CD4-positive, alpha-beta T cell treated with Interleukin-17A for 4 hours (primary cell): ENCODE data around the gene IMPA2.

Source experiments
- DNase-seq: peaks from one replicate; pipeline ENCODE4 v3.0.0-alpha.2; 2020; ENCODE audit warnings: mixed read lengths

IMPA2 gene

DNA sequence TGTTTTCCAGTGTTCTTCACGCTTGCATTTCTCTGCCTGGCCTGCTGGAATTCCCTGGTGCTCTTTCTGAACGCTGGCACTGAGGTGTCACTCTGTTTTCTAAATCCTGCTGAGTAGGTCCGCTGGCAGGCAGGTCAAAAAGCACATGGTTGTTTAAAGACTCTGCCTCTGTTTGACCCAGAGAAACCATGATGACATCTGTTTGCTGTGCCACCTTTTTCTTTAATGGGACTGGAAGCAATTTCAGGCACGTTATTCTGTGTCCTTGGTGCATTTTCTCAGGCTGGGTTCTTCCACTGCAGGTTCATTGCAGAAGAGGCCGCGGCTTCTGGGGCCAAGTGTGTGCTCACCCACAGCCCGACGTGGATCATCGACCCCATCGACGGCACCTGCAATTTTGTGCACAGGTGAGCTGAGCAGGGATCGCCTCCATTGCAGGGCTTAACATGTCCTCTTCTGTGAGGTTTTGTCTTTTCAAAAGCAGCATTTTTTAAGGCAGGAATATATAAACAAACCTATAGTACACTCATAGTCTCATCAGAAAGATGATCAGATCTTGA lies 28.4 kb downstream of the IMPA2 start:
- DNase-seq, result no peak

- no peak for DNase-seq
Measured at GRCh38 chr18:12010187-12010802, 29.0 kb downstream of the IMPA2 start.

- DNase-seq, result no peak
Measured at GRCh38 chr18:12011199-12011956, 30.1 kb downstream of the IMPA2 start.

GRCh38 chr18:12011957-12012549 lies 30.7 kb downstream of the IMPA2 start:
- no peak for DNase-seq

GRCh38 chr18:12012697-12013096 lies 31.4 kb downstream of the IMPA2 start:
- DNase-seq, result no peak

DNA sequence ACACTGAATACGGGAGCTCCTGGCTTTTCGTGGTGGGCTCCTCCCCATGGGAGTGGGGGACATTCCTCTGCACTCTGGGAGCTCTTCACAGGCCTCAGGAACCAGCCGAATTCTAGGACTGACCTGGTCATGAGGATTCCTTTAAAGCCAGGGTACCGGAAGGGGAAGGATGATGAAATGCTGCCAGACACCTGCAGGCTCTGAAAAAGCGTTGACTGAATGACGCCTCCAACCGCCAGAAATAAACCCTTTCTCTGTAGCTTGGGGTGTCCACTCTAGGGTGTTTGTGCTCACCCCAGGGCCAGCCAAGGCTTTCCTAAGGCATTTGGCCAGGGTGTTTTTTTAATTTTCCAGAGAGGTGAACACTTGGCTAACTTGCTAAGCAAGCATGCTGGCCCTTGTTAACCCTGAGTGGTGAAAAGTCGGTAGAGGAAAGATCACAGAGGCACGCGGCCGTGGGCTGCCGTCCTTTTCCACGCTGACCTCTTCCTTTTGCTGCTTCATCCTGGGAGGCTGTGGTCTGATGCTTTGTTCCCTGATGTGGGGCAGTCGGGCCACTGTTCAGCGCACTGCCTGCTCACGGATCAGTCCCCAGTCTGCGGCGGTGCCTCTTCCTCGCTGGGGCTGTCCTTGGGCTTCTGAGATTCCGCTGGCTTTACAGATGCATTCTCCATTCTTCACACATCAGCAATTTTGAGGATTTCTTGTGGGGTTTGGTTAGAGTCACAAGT lies 32.0 kb downstream of the IMPA2 start:
- no peak for DNase-seq

GRCh38 chr18:12014086-12014485 lies 32.8 kb downstream of the IMPA2 start:
- no peak for DNase-seq

- DNase-seq, result no peak
Measured at GRCh38 chr18:12014521-12015415, 33.5 kb downstream of the IMPA2 start.

- DNase-seq, result no peak
Measured at GRCh38 chr18:12015416-12016062, 34.2 kb downstream of the IMPA2 start.

DNA sequence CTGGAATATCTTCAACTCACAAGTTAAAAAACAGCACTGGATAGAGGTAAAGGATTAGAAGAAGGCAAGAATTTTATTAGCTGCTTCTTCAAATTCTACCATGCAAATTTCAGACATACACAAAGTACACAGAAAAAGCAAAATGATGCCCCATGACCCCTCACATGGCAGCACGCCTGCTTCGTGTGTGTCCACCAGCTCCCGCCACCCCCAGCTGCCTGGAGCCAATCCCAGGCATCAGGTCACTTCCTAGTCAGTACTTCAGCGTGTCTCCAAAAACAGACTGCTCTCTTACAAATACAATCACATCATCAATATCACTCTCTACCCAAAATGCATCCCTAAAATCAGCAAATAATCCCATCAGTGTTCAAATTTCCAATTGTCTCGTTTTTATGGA lies 35.8 kb downstream of the IMPA2 start:
- no peak for DNase-seq

GRCh38 chr18:12018861-12019260 lies 37.6 kb downstream of the IMPA2 start:
- no peak for DNase-seq

- no peak for DNase-seq
Measured at GRCh38 chr18:12021077-12021476, 39.8 kb downstream of the IMPA2 start.

DNA sequence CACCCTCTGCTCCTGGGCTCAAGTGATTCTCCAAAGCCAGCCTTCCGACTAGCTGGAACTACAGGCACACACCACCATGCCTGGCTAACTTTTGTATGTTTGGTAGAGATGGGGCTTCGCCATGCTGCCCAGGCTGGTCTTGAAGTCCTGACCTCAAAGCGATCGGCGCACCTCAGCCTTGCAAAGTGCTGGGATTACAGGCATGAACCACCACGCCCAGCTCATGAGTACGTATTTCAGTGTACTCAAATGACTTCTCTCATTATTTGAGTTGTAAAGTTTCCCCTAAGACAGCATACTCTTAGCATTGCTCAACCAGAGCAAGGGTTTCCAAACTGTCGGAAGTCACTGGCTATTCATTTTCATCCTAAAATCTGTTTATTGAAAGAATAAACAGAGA lies 40.3 kb downstream of the IMPA2 start:
- DNase-seq, result no peak

GRCh38 chr18:12023375-12023774 lies 42.1 kb downstream of the IMPA2 start:
- DNase-seq, result no peak

DNA sequence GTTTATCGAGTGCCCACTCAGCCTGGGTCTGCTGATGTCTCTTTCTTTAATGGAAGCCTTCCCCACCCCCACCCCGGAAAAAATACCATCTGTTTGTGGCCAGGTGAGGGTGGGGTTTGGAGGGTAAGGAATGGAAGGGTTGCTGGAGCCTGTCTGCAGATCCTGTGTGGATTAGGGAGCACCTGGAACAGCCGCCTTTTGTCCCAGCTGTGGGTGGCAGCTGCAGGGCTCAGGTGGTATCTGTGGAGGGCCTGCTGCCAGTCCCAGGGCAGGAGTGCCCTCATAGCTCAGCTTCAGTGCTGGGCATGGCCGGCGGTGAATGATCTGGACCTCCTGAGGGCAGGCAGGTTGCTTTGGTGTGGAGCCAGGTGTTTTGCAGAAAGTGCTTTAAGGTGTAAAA lies 45.3 kb downstream of the IMPA2 start:
- DNase-seq, result no peak

DNA sequence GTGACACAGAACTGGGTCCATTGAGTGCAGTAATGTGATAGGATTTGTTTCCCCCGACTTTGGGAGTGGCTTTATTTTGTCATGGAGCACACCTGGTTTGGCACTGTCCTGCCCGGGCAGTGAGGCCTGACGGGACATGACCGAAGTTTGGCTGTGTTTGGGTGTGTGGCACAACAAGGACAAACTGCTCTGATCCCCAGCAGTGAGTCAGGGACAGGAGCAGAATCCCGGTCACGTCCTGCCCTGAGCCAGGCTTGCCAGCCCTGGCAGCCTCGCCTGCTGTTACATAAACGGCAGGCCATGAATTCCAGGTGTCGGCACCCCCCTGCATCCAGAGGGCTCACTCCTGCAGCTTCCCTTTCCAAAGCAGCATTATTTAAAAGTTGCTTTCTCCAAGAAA lies 45.7 kb downstream of the IMPA2 start:
- no peak for DNase-seq

GRCh38 chr18:12027480-12027879 lies 46.2 kb downstream of the IMPA2 start:
- DNase-seq, result no peak

- DNase-seq, result no peak
Measured at GRCh38 chr18:12028040-12028628, 46.8 kb downstream of the IMPA2 start.

DNA sequence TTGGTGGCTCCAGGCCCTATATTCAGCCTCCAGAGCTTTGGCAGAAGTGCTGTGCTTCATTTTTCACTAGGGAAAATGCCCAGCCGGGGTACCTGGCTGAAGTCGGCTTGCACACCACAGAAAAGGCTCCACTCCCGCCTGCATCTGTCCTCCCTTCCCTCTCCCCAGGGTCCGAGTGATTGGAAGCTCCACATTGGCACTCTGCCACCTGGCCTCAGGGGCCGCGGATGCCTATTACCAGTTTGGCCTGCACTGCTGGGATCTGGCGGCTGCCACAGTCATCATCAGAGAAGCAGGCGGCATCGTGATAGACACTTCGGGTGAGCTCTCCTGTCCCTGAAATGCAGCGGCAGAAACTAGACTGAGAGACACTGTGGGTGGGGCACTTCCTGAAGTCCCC lies 47.4 kb downstream of the IMPA2 start:
- DNase-seq, result no peak

DNA sequence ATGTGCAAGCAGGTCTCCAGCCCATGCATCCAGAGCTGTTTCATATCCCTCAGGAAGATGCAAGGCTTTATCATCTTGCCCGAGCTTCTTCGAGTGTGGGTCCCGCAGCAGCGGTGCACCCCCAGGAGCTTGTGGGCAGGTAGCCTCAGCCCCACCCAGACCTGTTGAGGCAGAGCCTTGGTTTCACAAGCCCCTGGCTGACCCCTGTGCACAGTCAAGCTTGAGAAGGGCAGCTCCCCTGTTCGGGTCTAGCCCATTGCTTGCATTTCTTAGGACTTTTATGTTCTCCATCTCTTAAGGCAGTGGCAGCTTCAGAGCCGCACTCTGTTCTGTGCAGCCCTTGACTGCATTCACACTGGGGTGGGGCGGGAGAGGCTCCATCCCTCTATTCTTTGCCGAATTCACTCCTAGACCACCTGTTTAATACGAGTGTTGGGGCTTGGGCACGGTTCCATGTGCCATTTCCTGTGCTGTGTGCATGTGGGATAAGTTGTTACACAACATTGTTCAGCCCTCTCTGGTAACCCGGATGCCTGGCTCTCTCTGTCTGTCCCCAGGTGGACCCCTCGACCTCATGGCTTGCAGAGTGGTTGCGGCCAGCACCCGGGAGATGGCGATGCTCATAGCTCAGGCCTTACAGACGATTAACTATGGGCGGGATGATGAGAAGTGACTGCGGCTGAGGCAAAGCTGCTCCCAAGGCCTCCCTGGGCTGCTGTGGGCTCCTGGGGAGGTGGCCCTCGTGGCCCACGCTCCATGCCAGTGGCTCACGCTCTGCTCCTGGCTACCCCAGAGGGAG lies 48.7 kb downstream of the IMPA2 start:
- no peak for DNase-seq
